Ishikawa (cell line): Measurements from ENCODE around the gene AKAP9.

ENCODE experiments used
- CEBPB ChIP-seq: IDR thresholded peaks from 2 replicates; pipeline ENCODE4 v1.6.1; 2012
- CREB1 ChIP-seq: IDR thresholded peaks from 2 replicates; pipeline ENCODE4 v1.6.1; 2012; ENCODE audit warnings: low read depth
- EGR1 ChIP-seq: IDR thresholded peaks from 2 replicates; pipeline ENCODE4 v1.6.1; 2012
- EP300 ChIP-seq: IDR thresholded peaks from 2 replicates; pipeline ENCODE4 v1.6.1; 2012; ENCODE audit warnings: borderline replicate concordance
- FOXM1 ChIP-seq: IDR thresholded peaks from 2 replicates; pipeline ENCODE4 v1.6.1; 2012; ENCODE audit warnings: low read depth, borderline replicate concordance
- MAX ChIP-seq: IDR thresholded peaks from 2 replicates; pipeline ENCODE4 v1.6.1; 2012
- NFIC ChIP-seq: IDR thresholded peaks from 2 replicates; pipeline ENCODE4 v1.6.1; 2012
- RAD21 ChIP-seq: IDR thresholded peaks from 2 replicates; pipeline ENCODE4 v1.6.1; 2012; ENCODE audit warnings: low read depth
- REST ChIP-seq: IDR thresholded peaks from 2 replicates; pipeline ENCODE4 v1.6.1; 2012; ENCODE audit warnings: low read depth, mild to moderate bottlenecking
- TAF1 ChIP-seq: IDR thresholded peaks from 2 replicates; pipeline ENCODE4 v1.6.1; 2012; ENCODE audit warnings: low read depth, mild to moderate bottlenecking
- TCF12 ChIP-seq: IDR thresholded peaks from 2 replicates; pipeline ENCODE4 v1.6.1; 2012; ENCODE audit warnings: low read depth
- TEAD4 ChIP-seq: IDR thresholded peaks from 2 replicates; pipeline ENCODE4 v1.6.1; 2012
- USF1 ChIP-seq: IDR thresholded peaks from 2 replicates; pipeline ENCODE4 v1.6.1; 2012
- YY1 ChIP-seq: IDR thresholded peaks from 2 replicates; pipeline ENCODE4 v1.6.1; 2012; ENCODE audit warnings: low read depth
- ZBTB7A ChIP-seq: IDR thresholded peaks from 2 replicates; pipeline ENCODE4 v1.6.1; 2012; ENCODE audit warnings: low read depth

AKAP9 gene

GRCh38 chr7:91898240-91898992 lies 42.2 kb upstream of the AKAP9 start:
- TF ChIP-seq FOXM1: no peak
- TF ChIP-seq RAD21: no peak
- TF ChIP-seq TCF12: no peak
- no peak for TF ChIP-seq CEBPB
- no peak for TF ChIP-seq TEAD4
- no peak for TF ChIP-seq USF1
- no peak for TF ChIP-seq REST
- no peak for TF ChIP-seq EP300
- TF ChIP-seq CREB1: no peak
- TF ChIP-seq YY1: no peak
- TF ChIP-seq NFIC: no peak
- no peak for TF ChIP-seq TAF1
- TF ChIP-seq EGR1: no peak
- no peak for TF ChIP-seq MAX
- no peak for TF ChIP-seq ZBTB7A

GRCh38 chr7:91899563-91899962 lies 41.1 kb upstream of the AKAP9 start:
- TF ChIP-seq TEAD4: no peak

- TF ChIP-seq YY1 (no peak), MAX (no peak), EP300 (no peak)
Measured at GRCh38 chr7:91910171-91910570, 30.5 kb upstream of the AKAP9 start.

- TF ChIP-seq CEBPB (no peak), TEAD4 (no peak), FOXM1 (no peak), EGR1 (no peak), YY1 (no peak), EP300 (no peak), TAF1 (no peak), ZBTB7A (no peak), MAX (no peak), REST (no peak), TCF12 (no peak), NFIC (no peak), CREB1 (no peak), RAD21 (no peak), USF1 (no peak)
Measured at GRCh38 chr7:91911121-91911520, 29.5 kb upstream of the AKAP9 start.

GRCh38 chr7:91912494-91912893 lies 28.2 kb upstream of the AKAP9 start:
- no peak for TF ChIP-seq CREB1
- no peak for TF ChIP-seq ZBTB7A
- no peak for TF ChIP-seq USF1
- no peak for TF ChIP-seq YY1

- no peak for TF ChIP-seq YY1
- no peak for TF ChIP-seq EGR1
- TF ChIP-seq REST: no peak
- no peak for TF ChIP-seq ZBTB7A
- no peak for TF ChIP-seq CEBPB
- TF ChIP-seq USF1: no peak
- no peak for TF ChIP-seq TAF1
- no peak for TF ChIP-seq TEAD4
- TF ChIP-seq FOXM1: no peak
- no peak for TF ChIP-seq MAX
Measured at GRCh38 chr7:91913612-91914011, 27.1 kb upstream of the AKAP9 start.
